Epithelial cell of proximal tubule (primary cell): ENCODE measurements around the gene GRIN3A. TPM values are rescaled to one million over a fixed set of nuclear protein-coding genes. Genes with fewer than 3 reads are reported as not detected.

Experiments
- DNase-seq: peaks from one replicate; pipeline ENCODE4 v3.0.0-alpha.2; 2011; ENCODE audit warnings: low read depth
- H3K4me3 ChIP-seq: 2 replicates; pipeline ENCODE4 v1.5.1; 2011; ENCODE audit warnings: low read depth, mild to moderate bottlenecking, low read length
- total RNA-seq: library from RNA; depleted of rRNA; stranded (reverse); fragments of >200 nt; gene quantifications from 2 replicates; pipeline ENCODE4 v1.2.3, GENCODE V29; 2015
- TF ChIP-seq, protein P1 (sequence below): conservative IDR thresholded peaks from 2 replicates; pipeline ENCODE4 v1.5.1; 2012; ENCODE audit warnings: low read depth, mild to moderate bottlenecking, low read length

GRIN3A gene
- total RNA-seq, 1 donor from 2014 or later, result not detected

- DNase-seq, result no peak
- H3K4me3 ChIP-seq, result no peak overlapping the region
- TF ChIP-seq, protein P1, sequence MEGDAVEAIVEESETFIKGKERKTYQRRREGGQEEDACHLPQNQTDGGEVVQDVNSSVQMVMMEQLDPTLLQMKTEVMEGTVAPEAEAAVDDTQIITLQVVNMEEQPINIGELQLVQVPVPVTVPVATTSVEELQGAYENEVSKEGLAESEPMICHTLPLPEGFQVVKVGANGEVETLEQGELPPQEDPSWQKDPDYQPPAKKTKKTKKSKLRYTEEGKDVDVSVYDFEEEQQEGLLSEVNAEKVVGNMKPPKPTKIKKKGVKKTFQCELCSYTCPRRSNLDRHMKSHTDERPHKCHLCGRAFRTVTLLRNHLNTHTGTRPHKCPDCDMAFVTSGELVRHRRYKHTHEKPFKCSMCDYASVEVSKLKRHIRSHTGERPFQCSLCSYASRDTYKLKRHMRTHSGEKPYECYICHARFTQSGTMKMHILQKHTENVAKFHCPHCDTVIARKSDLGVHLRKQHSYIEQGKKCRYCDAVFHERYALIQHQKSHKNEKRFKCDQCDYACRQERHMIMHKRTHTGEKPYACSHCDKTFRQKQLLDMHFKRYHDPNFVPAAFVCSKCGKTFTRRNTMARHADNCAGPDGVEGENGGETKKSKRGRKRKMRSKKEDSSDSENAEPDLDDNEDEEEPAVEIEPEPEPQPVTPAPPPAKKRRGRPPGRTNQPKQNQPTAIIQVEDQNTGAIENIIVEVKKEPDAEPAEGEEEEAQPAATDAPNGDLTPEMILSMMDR, result no peak
Observed at GRCh38 chr9:101625876-101626275, 112.6 kb downstream of the GRIN3A start.

- H3K4me3 ChIP-seq, result no peak overlapping the region
- TF ChIP-seq, protein P1, result no peak
- DNase-seq, result no peak
Observed at GRCh38 chr9:101620452-101620851, 118.0 kb downstream of the GRIN3A start.

DNA sequence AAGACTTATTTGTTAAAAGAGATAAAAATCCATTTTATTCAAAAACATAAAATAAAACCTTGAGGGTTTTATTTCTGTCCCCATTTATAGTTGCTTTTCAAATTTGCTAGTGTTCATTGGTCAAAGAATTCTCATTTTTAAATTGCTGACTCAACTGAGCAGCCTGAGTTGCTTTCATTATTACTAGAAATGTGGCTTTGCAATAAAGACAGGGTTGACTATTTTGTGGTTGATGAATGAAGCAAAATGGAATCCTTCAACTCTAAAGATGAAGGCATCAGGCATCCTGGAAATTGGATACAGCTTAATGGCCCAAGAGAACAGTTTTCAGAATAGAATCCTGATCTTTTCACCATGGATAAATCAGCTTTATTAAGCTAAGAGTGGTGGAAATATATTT lies 119.7 kb downstream of the GRIN3A start:
- DNase-seq, result no peak
- TF ChIP-seq, protein P1, result no peak
- H3K4me3 ChIP-seq, result no peak overlapping the region

DNA sequence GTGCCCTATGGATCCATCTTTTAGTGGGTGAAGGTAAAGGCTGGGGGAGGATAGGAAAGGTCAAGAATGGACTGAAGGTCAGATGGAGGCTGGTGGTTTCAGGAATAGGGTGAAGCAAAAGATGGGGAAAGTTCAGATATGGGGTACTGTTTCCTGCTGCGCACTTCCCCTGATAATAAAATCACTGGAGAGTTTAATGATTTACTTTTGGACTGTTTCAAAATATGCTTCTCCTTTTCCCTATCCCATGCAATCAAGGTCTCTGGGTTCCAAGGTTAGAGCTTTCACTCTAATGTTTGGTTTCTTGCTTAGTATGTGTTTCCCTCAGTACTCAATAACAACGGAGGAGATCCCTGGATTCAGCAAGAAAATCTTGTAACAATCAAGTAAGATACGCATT lies 132.9 kb downstream of the GRIN3A start:
- no peak overlapping the region for H3K4me3 ChIP-seq
- DNase-seq, result no peak
- TF ChIP-seq, protein P1, result no peak

- no peak overlapping the region for H3K4me3 ChIP-seq
- TF ChIP-seq, protein P1, result no peak
- DNase-seq, result no peak
Observed at GRCh38 chr9:101604296-101604695, 134.2 kb downstream of the GRIN3A start.

- TF ChIP-seq, protein P1, result peak; percentile 79
- H3K4me3 ChIP-seq, result no peak overlapping the region
- DNase-seq, result peak; percentile 9
Observed at GRCh38 chr9:101601904-101602765, 136.3 kb downstream of the GRIN3A start.

DNA sequence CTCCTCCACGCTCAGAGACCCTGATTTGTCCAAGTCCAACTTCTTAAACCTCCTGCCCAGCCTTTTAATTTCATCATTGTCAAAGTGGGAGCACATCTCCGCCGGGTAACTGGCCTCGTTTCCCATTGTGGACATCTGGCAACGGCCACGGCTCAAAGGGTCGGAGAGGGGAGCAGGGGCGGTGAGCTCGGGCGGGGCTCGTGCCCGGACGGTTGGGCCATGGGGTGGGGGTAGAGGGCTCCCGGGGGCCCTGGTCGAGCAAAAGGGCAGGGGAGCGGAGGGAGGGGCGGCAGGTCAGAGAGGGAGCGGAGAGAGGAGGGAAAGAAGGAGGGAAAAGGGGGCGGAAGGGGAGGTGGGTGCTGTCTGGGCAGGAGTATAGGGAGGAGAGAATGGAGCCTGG lies 143.7 kb downstream of the GRIN3A start, which contains the start of gene PPP3R2:
PPP3R2 (minus strand) TSS at position 174 of the 400 bp plus-strand sequence; CDS start at position 126, 48 bp downstream.
- TF ChIP-seq, protein P1, result no peak
- H3K4me3 ChIP-seq, result no peak within 1 kb of the TSS
- no peak for DNase-seq
